Breast epithelium (tissue), 4 donors: ENCODE results near the gene PIP5K1B. TPM values are rescaled to one million over a fixed set of nuclear protein-coding genes. Genes with fewer than 3 reads are reported as not detected.

Experiments used
- DNase-seq, 2 donors: peaks; one replicate each; pipeline ENCODE4 v3.0.0-alpha.2; 2019; ENCODE audit warnings: low spot score in 2 of 2
- H3K27ac ChIP-seq, 2 donors: fragments of 200-600 bp; sonication (generic) in 1 of 2; one replicate each; pipeline ENCODE4 v1.5.1; 2016 to 2019; ENCODE audit warnings: mild to moderate bottlenecking in 1 of 2
- H3K27me3 ChIP-seq, 2 donors: fragments of 200-600 bp; sonication (generic) in 1 of 2; one replicate each; pipeline versions ENCODE4 v1.5.1 to v1.6.0; 2017 to 2019; ENCODE audit warnings: control low read depth in 1 of 2, mild to moderate bottlenecking in 1 of 2
- H3K36me3 ChIP-seq: fragments of 200-600 bp; one replicate; pipeline ENCODE4 v1.5.1; 2019
- H3K4me1 ChIP-seq, 2 donors: fragments of 200-600 bp; sonication (generic); one replicate each; pipeline ENCODE4 v1.5.1; 2016 to 2019; ENCODE audit warnings: control low read depth in 1 of 2
- H3K4me3 ChIP-seq, 3 donors: fragments of 200-600 bp; sonication (generic); 1 replicate in 2 of 3; 2 replicates in 1 of 3; pipeline ENCODE4 v1.5.1; 2016 to 2019; ENCODE audit warnings: mild to moderate bottlenecking in 3 of 3, moderate library complexity in 2 of 3
- H3K9me3 ChIP-seq, 2 donors: fragments of 200-600 bp; sonication (generic) in 1 of 2; one replicate each; pipeline ENCODE4 v1.5.1; 2016 to 2019; ENCODE audit warnings: control low read depth in 1 of 2
- CTCF ChIP-seq, 3 donors: fragments of 450-650 bp; IDR thresholded peaks; one replicate each; pipeline ENCODE4 v1.5.1; 2016 to 2017; ENCODE audit warnings: antibody characterized with exemption in 3 of 3, mild to moderate bottlenecking in 3 of 3, moderate library complexity in 3 of 3
- POLR2A ChIP-seq: fragments of 450-650 bp; IDR thresholded peaks from one replicate; pipeline ENCODE4 v1.6.1; 2016; ENCODE audit warnings: antibody characterized with exemption, mild to moderate bottlenecking, moderate library complexity
- POLR2AphosphoS5 ChIP-seq, 3 donors: sonication (generic); formaldehyde crosslinking; IDR thresholded peaks; one replicate each; pipeline ENCODE4 v1.6.1; 2017; ENCODE audit warnings: antibody characterized with exemption in 3 of 3
- intact Hi-C: fragments of 100-400 bp; cut with DNase I; formaldehyde crosslinking; loops from one replicate; pipeline ENCODE4 v1.15.1; 2023; ENCODE audit warnings: low total_unique reads
- total RNA-seq, 3 donors: library from RNA; depleted of rRNA; stranded (reverse); fragments of >200 nt; gene quantifications; one replicate each; pipeline ENCODE4 v1.1.0, GENCODE V29; 2016

Gene PIP5K1B
- total RNA-seq, 3 donors from 2014 or later, result 0.80 to 11.1 (median 9.8) TPM

GRCh38 chr9:68726489-68726888, 21.4 kb downstream of the PIP5K1B start:
- intact Hi-C loops, result no loop called here
- H3K4me3 ChIP-seq, result no peak overlapping the region
- no peak for TF ChIP-seq POLR2AphosphoS5 (IDR thresholded peaks at IDR 0.05)
- no peak for TF ChIP-seq POLR2A
- no peak for TF ChIP-seq CTCF (IDR thresholded peaks at IDR 0.05)
- H3K36me3 ChIP-seq, result no peaks in the 10 kb centered on the region
- no peak overlapping the region for H3K27ac ChIP-seq
- DNase-seq, result no peak
- no peaks in the 10 kb centered on the region for H3K27me3 ChIP-seq
- no peaks in the 10 kb centered on the region for H3K4me1 ChIP-seq
- no peaks in the 10 kb centered on the region for H3K9me3 ChIP-seq

- no peak for DNase-seq
- TF ChIP-seq POLR2A (no peak), CTCF (IDR thresholded peaks at IDR 0.05) (no peak)
- H3K36me3 ChIP-seq, result no peaks in the 10 kb centered on the region
- H3K27me3 ChIP-seq, result no peaks in the 10 kb centered on the region
- H3K27ac ChIP-seq, result no peak overlapping the region
- H3K4me1 ChIP-seq, result no peaks in the 10 kb centered on the region
- H3K9me3 ChIP-seq, result no peaks in the 10 kb centered on the region
- H3K4me3 ChIP-seq, result no peak overlapping the region
- intact Hi-C loops, result no loop called here
Observed at GRCh38 chr9:68727636-68728035, 22.6 kb downstream of the PIP5K1B start.

GRCh38 chr9:68728731-68729130, 23.7 kb downstream of the PIP5K1B start:
- Histone ChIP-seq H3K27ac (no peak overlapping the region), H3K9me3 (no peaks in the 10 kb centered on the region), H3K4me3 (no peak overlapping the region), H3K27me3 (no peaks in the 10 kb centered on the region), H3K36me3 (no peaks in the 10 kb centered on the region), H3K4me1 (no peaks in the 10 kb centered on the region)
- DNase-seq, result no peak
- intact Hi-C loops, result no loop called here
- TF ChIP-seq CTCF (IDR thresholded peaks at IDR 0.05), result no peak
- no peak for TF ChIP-seq POLR2AphosphoS5 (IDR thresholded peaks at IDR 0.05)
- no peak for TF ChIP-seq POLR2A

- no peaks in the 10 kb centered on the region for H3K4me1 ChIP-seq
- intact Hi-C loops, result no loop called here
- no peak overlapping the region for H3K4me3 ChIP-seq
- H3K27me3 ChIP-seq, result no peaks in the 10 kb centered on the region
- H3K9me3 ChIP-seq, result no peaks in the 10 kb centered on the region
- TF ChIP-seq POLR2A (no peak), POLR2AphosphoS5 (IDR thresholded peaks at IDR 0.05) (no peak), CTCF (IDR thresholded peaks at IDR 0.05) (no peak)
- H3K36me3 ChIP-seq, result no peaks in the 10 kb centered on the region
- H3K27ac ChIP-seq, result no peak overlapping the region
- DNase-seq, result no peak
Observed at GRCh38 chr9:68730570-68731235, 25.7 kb downstream of the PIP5K1B start.

GRCh38 chr9:68731857-68732256, 26.8 kb downstream of the PIP5K1B start:
- TF ChIP-seq CTCF (IDR thresholded peaks at IDR 0.05) (no peak), POLR2A (no peak), POLR2AphosphoS5 (IDR thresholded peaks at IDR 0.05) (no peak)
- Histone ChIP-seq H3K27me3 (no peaks in the 10 kb centered on the region), H3K4me3 (no peak overlapping the region), H3K27ac (no peak overlapping the region), H3K4me1 (no peaks in the 10 kb centered on the region), H3K36me3 (no peaks in the 10 kb centered on the region), H3K9me3 (no peaks in the 10 kb centered on the region)
- no peak for DNase-seq
- intact Hi-C loops, result no loop called here
